NOMO-1 treated with dmso at 0.1 percent for 144 hours (cell line): Measurements from ENCODE around the gene MTRFR.

Experiments used
- DNase-seq: peaks from one replicate; lab custom pipeline; 2025; ENCODE audit not compliant: unreplicated experiment; lab: John Stamatoyannopoulos, UW

The MTRFR gene

GRCh38 chr12:123270214-123271000, 37.2 kb downstream of the MTRFR start:
- no peak for DNase-seq

DNA sequence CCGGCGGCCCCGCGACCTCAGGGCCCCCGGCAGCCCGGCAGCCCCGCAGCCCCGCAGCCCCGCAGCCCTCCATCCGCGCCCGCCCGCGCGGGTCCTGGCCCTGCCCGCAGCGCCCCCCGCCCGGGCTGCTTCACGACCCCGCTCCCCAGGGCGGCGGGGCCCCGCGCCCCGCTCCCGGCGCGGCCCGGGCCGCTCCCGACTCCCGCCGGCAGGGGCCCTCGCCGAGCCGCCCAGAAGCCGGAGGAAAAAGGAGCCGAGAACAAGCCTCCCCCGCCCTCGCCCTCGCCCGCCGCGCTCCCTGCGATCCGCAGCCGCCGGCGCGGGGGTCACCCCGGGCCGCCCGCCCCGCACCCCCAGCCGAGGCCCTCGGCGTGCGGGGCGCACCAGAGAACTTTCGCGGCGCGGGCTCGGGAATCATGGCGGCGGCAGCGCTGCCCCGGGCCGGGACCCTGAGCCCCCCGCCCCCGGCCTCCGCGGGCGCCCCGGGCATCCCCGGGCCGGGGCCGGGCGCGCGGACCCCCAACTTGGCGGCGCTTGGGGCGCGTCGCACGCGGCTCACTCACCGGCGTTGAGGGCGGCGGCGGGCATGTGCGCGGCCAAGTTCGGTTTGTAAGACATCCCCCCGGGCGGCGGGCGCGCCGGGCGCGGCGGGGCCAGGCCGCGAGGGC, 37.9 kb downstream of the MTRFR start:
- peak; percentile 33 for DNase-seq

- DNase-seq, result no peak
These were observed 39.9 kb downstream of the MTRFR start for GRCh38 chr12:123273166-123273565.

DNA sequence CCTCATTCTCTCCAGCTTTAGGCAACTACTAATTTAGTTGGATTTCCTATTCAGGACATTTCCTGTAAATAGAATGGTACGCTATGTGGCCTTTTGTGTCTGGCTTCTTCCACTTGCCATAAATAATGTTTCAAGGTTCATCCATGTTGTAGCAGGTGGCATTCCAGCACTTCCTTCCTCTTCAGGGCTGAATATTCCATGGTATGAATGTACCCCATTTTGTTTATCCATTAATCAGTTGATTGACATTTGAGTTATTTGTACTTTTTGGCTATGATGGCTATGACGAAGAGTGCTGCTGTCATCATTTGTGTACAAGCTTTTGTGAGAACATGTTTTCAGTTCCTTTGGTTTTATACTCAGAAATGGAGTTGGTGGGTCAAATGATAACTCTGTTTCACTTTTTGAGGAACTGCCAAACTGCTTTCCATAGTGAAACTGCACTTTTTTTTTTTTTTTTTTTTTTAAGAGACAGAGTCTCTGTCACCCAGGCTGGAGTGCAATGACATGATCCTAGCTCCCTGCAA, 44.9 kb downstream of the MTRFR start:
- DNase-seq, result peak; percentile 34

GRCh38 chr12:123280971-123281370, 47.7 kb downstream of the MTRFR start:
- no peak for DNase-seq

GRCh38 chr12:123282111-123282510, 48.9 kb downstream of the MTRFR start:
- DNase-seq, result no peak

DNA sequence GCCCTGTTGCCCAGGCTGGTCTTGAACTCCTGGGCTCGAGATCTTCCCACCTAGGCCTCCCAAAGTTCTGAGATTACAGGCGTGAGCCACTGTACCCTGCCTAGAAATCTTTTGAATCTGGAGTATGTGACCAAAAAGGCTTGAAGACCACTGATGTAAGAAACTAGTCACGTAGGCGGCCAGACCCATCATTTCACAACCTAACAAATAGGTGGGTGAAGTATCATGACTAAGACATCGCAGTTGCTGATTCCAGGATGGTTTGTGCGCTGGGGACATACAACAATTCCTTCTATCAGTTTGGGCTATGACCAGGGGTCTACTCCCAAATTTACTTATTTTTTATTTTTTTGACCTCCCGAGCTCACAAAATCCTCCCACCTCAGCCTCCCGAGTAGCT, 50.2 kb downstream of the MTRFR start:
- DNase-seq, result no peak

DNA sequence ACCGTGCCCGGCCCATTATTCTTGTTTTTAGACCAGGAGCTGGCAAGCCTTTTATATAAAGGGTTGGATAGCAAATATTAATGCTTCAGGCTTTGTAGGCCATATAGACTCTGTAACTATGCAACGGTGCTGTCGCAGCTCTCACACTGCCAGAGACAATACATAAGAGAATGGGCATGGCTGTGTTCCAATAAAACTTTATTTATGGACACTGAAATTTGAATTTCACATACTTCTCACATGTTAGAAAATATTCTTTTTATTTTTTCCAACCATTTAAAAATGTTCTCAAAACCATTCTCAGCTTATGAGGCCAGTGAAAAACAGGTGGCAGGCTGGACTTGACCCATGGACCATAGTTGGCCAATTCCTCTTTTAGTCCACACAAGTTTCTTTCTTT, 51.4 kb downstream of the MTRFR start:
- DNase-seq, result no peak

- no peak for DNase-seq
These were observed 53.6 kb downstream of the MTRFR start for GRCh38 chr12:123286652-123287373.

DNA sequence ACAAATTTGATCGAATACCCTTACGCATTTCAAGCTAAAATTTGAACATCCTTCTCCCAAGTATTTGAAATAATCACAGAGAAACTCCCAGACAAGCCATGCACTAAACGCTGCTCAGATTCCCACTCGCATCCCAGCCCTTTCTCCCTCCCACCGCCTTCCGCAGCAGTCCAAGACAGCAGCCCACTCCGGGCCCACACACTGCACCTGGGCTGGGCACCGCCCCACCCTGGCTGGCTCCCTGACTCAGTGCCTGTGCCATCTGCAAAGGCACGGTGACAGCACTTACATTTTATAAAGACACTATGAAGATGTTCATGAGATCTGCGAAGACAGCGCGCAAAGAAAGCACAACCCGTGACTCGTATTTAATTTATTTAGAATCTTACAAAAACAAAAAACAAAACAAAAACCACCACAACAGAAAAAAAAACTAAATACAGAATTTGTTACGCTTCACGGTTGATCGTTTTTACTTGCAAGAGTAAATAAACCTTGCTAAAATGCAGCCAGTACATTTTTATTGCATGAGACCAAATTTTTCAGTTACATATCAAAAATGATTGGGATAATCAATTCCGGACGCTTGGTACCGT, 55.6 kb downstream of the MTRFR start:
- no peak for DNase-seq

- no peak for DNase-seq
These were observed 56.7 kb downstream of the MTRFR start for GRCh38 chr12:123289911-123290310.

DNA sequence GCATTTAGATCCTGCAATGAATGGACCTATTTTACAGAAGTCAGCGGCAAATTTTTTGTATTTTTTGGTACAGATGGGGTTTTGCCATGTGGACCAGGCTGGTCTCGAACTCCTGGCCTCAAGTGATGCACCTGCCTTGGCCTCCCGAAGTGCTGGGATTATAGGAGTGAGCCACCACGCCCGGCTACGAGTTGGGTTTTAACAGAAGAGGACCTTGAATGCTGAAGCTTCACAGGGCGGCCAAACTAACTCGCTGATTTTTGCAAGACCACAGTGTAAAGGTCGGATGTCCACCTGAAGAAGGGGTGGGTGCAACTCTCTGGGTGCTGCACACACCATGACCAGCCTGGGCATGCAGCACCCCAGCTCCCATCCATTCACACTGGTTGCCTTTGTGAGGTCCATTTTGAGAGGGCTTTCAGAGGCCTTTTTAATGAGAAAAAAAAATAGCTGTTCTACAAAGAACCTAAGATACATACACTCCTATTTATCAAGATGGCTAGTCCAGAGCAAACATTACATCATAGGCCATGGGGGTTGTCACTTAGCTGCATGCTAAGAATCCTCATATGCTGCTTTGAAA, 60.0 kb downstream of the MTRFR start:
- no peak for DNase-seq

- DNase-seq, result no peak
These were observed 71.9 kb downstream of the MTRFR start for GRCh38 chr12:123305136-123305535.

DNA sequence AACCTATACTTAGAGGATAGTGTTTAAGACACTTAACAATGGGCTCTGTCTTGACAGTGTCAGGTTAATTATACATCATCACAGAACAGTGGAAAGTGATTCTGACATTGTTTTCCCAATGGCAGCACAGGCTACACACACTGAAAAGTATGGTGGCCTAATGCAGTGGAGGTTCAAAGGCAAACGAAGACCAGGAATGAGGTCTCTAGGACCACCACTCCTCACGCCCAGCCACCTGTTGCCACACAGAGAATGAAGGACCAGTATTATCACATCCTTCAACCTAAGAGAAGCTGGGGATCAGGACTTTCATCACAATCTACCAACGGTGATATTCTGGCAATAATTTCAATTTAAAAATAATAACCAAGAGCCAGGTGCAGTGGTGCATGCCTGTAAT, 73.0 kb downstream of the MTRFR start:
- DNase-seq, result no peak
